SH-SY5Y (cell line): ENCODE results near the gene TAF10.

Source experiments
- GATA2 ChIP-seq: IDR thresholded peaks from 2 replicates; pipeline ENCODE4 v1.6.1; 2011; ENCODE audit warnings: mild to moderate bottlenecking, low read depth, low read length
- GATA3 ChIP-seq: IDR thresholded peaks from 2 replicates; pipeline ENCODE4 v1.6.1; 2011; ENCODE audit warnings: low read depth, mild to moderate bottlenecking, low read length, moderate library complexity

TAF10 gene

DNA sequence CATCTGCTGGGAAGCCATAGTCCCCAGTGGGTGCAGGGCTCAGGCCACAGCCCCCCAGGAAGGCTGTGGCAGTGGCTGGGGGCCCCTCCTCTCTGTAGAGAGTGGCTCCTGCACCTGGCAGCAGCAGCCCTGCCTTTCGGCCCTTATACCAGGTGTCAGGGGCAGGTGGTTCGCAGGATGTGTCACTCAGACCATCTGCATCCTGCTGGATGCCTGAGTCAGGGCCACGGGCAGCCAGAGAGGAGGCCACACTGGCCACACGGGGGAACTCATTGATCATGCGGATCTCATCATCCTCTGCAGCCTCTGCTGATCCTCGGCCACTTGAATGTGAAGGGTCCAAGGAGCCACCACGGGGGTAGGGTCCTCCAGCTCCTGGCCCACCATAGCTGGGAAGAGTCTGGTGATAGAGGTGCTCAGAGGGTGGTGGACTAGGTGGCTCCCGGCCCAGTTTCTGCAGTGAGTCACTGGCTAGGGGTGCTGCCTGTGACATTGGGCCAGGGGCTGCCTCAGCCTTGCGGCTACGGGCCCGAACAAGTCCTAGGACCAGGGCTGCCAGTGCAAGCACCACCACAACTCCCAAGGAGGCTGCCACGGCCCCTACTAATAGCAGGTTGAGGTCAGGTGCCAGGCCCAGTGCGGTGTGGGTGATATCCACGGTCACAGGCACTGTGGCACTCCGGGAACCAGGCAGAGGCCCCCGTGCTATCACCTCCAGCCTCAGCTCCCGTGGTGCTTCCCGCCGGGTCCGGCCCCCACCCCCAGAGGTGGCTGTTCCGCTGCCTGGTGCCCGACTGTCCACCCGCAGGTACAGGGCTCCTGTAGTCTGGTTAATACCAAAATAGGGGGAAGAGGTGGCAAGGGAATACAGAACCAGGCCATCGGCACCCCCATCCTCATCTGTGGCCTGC lies 10.5 kb upstream of the TAF10 start:
- no peak for TF ChIP-seq GATA3

- TF ChIP-seq GATA2: no peak
- TF ChIP-seq GATA3: no peak
These were observed 9.7 kb upstream of the TAF10 start for GRCh38 chr11:6621711-6622211.

DNA sequence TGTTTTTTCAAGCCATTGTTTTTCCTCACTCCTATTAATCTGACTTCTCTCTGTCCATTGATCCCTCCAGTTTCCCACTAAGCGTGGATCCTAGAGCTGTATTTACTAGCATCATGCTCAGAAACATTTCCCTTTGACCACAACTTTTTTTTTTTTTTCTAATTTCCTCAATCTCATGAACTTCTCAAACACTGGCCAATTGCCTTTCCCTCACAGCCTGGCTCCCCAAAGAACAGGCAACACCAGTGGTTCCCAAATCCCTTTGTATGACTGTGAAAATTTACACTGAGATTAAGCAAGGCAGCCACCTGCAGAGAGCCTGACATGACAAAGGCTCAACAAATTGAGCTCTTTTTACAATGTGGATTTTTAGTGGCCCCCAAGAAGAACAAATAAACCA lies 8.6 kb upstream of the TAF10 start:
- TF ChIP-seq GATA2 (no peak), GATA3 (no peak)

DNA sequence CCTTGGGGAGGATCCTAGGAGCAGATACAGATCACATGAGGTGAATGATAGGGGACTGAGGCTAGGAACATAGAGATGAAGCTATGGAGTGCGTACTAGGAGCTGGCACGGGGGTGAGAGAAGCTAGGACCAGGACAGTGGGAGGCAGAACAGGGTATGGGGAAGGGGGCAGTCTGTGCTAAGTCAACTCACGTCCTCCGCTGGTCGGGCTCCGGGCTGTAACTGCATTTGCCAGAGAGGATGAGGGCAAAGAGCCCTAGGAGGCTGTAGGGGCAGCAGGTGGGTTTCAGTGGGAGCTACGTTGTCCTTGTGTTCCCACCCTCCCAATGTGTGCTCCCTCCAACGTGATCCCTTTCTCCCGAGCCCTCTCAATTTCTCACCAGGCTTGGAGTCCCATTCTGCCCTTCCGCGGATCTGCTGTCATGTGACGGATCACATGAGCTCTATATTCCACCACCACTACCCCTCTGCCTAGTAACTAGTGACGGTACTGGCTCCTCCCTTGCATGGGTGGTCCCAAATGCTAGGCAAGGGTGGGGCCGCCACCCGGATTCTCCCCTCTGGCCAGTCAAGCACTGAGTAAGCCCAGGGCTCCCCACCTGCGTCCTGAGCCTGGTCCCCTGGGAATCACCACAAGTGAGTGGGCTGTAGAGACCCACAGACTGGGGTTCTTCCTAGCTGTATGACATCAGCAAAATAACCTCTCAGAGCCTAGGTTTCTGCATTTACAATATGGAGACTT lies 7.2 kb upstream of the TAF10 start, which contains the start of gene TPP1:
TPP1 (minus strand) TSS at position 419 of the 742 bp plus-strand sequence; CDS start at position 397, 22 bp downstream.
- TF ChIP-seq GATA3 (no peak), GATA2 (no peak)

GRCh38 chr11:6618117-6619003 lies 6.3 kb upstream of the TAF10 start:
- TF ChIP-seq GATA2 (no peak), GATA3 (no peak)

- no peak for TF ChIP-seq GATA2
- TF ChIP-seq GATA3: no peak
These were observed 5.3 kb upstream of the TAF10 start for GRCh38 chr11:6617315-6617781.

GRCh38 chr11:6616596-6617250 lies 4.7 kb upstream of the TAF10 start:
- TF ChIP-seq GATA2 (no peak), GATA3 (no peak)

DNA sequence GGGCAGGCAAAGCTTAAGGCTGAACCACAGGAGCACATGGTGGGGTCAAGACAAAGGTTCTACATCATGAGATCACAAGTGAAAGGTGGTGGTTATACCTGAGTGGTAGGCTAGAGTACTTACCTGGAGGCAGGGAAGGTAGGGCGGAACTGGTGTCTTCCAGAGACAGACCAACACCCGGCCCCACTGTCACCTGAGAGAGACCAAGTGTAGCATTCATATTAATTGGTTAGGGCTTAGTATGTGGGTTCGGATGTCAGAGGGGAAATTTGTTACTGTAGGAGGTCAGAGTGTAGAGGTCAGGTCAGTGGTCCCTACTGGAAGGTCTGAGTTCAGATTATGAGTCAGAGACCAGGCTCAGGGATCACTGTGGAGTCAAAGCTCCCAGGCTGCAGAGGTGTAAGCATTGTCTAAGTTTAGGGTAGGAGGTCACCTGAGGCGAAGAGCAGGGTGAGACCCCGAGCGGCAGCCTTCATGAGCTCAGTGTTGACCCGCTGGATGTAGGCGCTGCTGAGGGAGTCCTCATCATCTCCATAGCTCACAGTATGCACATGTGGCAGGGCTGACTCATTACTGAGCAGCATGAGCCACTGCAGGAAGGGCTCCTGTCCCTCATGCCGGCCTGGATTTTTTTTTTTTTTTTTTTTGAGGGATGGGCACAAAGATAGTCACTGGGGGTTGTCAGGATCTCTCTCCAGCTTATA lies 4.0 kb upstream of the TAF10 start:
- no peak for TF ChIP-seq GATA3
- no peak for TF ChIP-seq GATA2

DNA sequence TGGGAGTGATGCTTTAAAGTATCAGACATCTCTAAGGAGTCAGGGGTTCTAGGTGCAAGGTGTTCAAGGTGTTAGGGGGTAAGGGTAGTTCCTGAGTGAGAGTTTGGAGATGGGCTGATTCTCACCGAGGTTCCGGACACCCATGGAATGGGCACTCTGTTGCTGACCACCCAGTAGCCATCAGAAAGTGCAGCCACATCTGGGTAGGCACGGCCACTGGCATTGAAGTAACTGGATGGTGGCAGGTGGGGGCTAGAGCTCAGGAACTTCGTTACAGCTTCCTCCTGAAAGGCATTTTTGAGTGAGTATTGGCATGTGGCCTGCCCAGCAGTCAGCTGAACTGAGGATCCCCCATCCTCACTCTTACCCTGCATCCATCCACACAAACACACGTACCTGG lies 3.0 kb upstream of the TAF10 start:
- no peak for TF ChIP-seq GATA2
- TF ChIP-seq GATA3: no peak

- no peak for TF ChIP-seq GATA2
- TF ChIP-seq GATA3: no peak
These were observed 2.4 kb upstream of the TAF10 start for GRCh38 chr11:6614446-6614845.

DNA sequence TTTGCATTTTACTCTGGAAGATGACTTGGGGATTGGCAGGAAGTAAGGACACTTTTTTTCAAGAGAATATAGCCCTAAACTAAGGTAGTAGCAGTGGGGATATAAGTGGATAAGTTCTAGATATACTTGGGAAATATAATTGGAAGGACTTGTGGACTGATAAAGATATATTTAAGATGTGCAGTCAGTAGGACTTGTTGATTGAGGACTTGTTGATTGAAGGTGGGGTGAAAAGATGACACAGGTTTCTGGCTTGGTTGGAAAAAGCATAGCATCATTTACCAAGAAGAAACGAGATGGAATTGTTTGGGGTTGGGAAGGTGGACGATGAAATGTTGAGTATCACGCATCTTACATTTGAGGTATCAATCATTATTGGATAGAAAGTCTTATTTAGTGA lies 1.5 kb upstream of the TAF10 start:
- TF ChIP-seq GATA2 (no peak), GATA3 (no peak)

GRCh38 chr11:6611963-6612212 lies 128 bp downstream of the TAF10 start:
- no peak for TF ChIP-seq GATA2
- TF ChIP-seq GATA3: no peak

- TF ChIP-seq GATA3: no peak
- no peak for TF ChIP-seq GATA2
These were observed 689 bp downstream of the TAF10 start for GRCh38 chr11:6611092-6611962.

DNA sequence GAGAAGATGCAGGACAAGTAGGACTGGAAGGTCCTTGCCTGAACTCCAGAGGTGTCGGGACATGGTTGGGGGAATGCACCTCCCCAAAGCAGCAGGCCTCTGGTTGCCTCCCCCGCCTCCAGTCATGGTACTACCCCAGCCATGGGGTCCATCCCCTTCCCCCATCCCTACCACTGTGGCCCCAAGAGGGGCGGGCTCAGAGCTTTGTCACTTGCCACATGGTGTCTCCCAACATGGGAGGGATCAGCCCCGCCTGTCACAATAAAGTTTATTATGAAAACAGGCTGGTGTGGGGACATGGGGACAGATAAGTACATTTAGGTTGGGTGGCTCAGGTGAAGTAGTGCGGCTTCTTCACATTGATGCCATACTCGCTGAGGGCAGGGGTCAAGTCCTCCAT lies 1.4 kb downstream of the TAF10 start:
- TF ChIP-seq GATA3 (no peak), GATA2 (no peak)
